DMS 273 (cell line): ENCODE results near the gene COL5A1.
"Not testable (repeated sequence)": the region's sequence is repeated elsewhere in the genome, so short reads cannot be mapped to it uniquely, and the experiment has no call there.

Experiments
- DNase-seq: peaks from one replicate; lab custom pipeline; 2025; ENCODE audit not compliant: unreplicated experiment; lab: John Stamatoyannopoulos, UW

The COL5A1 gene

DNA sequence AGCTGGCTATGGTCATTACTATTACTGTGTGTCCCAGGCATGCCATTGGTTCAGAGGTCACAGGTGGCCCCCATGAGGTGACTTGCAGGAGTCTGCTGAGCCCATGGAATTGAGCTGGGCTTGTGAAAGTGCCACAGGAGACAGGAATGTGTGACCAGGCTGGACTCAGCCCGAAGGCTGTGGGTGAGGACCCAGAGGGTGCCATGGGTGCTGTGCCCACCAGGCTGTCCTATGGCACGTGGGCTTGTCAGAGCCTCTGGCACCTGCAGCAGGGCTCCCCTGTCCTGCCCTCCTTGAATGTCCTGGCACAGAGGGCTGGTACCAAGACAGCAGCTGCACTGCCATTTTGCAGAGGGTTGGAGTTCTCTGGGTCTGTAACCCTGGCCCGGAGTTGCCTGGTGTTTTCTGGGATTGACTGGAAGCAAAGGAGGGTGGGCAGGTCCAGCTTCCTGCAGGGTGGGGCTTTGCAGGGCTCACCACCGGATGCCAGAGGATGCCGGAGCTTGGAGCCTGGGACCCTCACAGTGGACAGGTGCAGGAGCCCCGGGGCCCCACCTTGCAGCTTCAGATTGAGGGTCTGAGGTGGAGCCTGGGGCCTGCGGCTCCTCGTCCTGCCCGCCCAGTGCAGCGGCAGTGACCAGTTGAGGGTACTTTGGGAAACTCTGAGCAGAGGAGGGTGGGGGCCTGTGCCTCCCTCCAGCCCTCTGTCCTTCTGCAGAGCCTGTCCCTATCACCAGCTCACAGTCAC, 14.2 kb downstream of the COL5A1 start:
- DNase-seq: no peak

DNA sequence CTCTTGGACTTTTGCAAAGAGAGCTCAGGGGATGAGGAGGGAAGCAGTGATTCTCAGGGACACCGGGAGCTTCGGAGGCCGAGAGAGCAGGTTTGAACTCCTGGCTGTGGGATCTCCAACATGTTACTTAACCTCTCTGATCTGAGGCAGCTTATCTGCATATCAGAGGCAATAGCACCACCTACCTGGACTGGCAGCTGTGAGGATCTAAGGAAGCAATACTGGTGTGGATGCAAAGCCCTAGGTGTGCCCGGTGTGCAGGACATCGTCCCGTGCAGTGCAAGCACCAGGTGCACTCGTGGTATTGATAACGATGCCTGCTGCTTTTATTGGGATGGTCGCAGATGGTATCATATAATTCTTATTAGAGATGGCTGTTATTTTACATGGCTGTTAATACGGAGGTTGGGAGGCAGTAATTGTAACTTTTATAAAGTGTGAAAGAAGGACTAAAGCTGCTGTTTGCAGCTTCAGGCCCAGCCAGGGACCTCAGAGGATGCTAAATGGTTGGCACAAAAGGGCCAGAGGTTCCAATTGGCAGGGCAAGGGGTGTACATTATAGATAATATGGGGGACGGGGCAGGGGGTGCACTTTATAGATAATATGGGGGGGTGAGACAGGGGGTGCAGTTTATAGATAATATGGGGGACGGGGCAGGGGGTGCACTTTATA, 14.9 kb downstream of the COL5A1 start:
- peak; percentile 46 for DNase-seq

DNA sequence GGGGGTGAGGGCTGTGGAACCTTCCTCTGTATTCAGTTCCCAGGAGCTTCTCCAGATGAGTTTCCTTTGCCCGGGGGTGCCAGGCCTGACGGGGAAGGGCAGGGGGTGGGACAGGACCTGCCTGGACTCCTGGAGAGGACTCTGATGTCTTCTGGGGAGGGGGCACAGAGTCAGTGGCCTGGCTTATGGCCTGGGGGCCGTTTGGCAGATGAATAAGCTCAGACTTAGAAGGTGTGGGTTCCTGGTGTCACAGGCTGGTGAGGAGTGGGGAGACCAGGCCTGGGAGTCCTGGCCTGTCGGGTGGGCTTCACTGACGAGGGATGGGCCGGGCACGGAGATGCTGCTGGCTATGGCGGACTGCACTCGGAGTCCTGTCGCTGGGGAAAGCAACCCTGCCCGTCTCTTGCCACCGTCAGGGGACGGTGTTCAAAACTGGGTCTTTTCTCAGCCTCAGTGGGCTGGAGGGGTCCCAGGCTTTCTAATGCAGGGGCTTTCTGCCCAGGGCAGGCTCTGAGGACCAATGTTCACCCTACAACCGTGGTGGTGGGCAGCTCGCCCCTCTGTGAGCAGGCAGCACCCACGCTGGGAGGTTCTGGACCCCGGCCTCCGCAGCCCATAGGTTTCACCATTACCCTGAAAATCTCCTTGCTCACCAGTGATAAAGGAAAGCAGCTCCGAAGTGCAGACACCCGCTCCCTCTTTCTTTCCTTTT, 16.2 kb downstream of the COL5A1 start:
- no peak for DNase-seq

DNA sequence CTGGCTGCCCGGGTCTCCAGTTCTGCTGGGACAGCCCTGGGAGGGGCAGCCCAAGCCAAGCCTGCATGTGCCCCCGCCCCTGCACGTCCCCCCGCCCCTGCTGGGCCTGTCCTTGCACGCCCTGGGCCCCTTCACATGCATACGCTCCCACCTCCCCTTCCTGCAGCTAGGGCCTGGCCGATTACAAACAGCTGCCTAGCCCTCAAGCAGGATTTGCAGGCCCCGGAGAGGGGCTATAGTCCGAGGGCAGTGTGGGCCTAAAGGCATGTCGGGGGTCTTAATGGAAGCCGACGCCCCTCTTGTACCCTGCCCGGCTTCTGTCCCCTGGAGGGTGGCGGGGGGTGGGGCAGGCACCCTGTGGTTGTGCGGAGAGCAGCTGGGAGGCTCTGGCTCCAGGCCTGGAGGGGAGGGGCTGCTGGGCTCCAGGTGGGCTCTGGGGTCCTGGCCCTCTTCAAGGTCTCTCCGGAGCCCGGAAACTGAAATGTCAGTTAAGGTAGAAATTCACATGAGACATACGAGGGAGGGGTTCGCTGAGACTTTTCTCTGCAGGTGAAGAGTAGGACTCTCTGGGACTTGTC, 16.9 kb downstream of the COL5A1 start:
- no peak for DNase-seq

DNA sequence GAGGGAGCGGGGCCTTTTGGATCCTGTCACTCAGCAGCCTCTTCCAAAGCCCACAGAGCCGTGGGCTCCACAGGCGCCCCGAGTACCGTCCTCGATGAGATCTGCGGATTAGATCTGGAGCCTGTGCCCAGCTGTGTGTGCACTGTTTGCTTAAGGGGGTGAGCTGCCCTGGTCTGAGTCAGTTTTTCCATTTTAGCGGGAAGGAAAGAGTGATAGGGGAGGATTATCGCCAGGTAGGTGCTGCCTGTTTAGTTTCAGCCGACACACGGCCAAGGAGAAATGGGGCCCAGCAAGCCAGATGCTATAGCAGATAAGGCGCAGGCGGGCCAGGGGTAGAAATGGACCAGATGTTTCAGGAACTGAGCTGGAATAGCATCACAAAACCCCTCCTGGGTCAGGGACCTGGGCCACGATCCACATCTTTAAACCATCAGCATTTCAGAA, 18.1 kb downstream of the COL5A1 start:
- DNase-seq: no peak

DNA sequence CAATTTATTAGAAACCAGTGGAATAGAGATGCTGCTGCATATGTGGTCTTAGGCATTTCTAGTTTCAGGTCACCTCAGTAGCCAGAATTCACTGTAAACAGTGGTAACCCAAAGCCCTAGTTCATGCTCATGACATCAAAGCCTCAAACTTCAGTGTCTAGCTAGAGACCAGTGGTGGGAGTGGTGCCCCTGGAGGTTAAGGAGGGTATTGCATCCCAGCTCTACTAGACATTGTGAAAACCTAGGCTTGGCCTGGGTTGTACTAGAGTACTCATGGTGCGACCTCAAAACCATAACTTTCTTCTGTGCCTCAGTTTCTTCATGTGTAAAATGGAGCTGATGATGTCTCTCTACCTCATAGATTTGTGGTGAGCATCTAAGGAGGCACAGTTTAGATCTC, 18.8 kb downstream of the COL5A1 start:
- DNase-seq: peak; percentile 59

DNA sequence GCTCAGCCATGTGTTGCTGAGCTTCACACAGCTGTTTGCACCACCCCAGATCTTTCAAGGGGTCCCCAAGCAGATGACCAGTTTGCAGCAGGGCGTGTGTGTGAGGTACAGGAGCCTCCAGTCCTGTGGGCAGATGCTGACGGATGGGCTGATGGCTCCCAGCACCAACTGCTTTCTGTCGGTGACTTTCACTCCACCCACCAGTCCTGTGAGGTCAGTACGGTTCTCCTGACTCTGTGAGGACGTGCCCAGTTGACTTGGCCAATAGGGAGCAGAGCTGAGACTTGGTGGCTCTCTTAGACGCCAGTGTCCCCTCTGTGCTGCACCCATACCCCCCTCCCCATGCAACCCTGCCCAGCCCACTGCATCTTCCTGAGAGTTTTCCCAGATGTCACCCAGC, 19.7 kb downstream of the COL5A1 start:
- DNase-seq: no peak

DNA sequence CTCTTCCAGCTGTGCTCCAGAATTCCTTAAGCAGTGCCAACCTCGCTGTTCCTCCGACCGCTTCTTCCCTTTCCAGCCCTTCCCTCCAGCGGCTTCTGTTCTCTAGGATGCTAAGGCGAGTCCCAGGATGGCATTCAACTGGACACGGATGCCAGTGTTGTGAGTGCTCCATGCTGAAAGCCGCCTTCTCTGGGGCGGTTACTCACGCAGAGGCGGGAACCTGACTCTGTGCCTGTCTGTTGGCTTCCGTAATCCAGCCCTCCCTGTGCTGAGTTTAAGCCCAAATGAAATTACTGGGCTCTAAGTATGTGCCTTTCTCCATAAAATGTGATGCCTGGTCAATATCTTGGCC, 20.2 kb downstream of the COL5A1 start:
- no peak for DNase-seq

DNA sequence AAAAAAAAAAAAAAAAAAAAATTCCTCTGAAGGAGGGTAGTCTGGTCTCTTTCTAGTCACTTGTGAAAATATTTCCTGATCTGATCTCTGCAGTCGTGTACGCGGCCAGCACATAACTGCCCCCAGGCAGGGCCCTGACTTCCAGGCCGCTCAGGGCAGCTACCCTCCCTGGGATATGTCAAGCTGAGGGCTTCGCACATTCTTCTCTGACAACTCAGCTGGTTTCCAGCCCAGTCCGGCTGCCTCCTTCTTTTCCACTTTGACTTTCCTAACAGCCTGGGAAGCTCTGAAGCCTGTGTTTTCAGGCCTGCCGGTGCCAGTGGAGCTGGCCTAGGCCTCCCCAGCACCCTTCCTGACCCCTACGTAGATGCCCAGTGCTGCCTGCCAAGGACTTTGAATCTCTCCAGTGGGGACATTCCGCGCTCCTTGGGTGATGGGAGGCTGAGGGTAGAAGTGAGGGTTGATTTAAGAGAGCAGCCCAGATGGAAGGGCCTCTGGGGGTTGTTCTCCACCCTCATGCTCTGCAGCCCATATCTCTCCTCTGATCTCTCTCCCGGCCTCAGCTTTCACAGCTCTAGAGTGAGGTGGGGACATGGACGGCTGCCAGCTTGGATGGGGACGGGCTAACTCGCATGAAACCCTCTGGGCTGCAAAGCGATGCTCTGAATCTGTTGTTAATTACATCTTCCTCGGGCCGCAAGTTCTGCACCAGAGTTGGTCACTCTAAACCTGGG, 20.7 kb downstream of the COL5A1 start:
- DNase-seq: peak; percentile 56

DNA sequence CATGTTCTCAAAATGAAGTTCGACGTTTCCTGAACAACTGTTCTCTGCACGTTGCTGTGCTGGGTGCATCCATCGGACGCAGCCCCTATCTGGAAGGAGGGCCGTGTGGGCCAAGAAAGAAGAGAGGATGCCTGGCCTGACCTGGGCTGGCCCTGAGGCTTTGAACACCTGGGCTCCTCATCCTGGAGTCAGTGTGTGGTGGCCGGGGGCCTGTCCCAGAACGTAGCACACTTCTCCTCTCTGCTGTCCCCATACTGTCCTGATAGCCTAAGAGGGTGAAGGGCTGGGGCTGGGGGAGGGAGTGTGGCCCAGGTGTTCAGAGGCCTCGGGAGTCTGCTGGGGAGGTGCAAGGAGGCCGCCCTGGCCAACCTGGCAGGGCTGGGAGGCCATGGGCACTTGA, 21.5 kb downstream of the COL5A1 start:
- no peak for DNase-seq

DNA sequence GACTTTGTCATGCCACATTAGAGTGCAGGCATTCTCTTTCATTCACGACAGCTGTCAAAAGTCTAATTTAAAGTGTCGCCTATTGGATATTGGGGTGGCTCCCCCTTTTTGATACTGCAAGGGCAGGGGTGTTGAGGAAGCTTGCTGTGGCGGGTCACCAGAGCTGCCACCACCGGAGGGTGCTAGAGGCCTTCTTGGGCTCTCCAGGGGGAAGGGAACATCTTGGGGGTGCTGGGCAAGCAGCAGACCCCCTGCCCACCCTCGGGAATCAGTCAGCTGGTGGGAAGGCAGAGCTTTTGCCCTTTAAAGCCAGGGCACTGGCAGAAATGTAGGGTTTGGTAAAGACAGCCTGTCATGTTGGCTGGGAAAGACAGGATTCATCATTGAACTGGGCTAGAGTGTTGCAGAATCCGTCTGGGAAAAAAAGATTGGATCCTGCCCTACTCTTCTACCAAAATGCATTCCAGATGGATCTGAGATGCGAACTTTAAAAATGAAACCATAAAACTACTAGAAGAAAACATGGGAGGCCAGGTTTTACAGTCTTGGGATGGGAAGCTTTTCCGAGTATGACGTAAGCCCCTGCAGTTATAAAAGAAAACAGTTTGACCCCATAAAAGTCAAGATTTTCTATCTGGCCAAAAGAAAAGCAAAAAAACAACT, 22.3 kb downstream of the COL5A1 start:
- no peak for DNase-seq

DNA sequence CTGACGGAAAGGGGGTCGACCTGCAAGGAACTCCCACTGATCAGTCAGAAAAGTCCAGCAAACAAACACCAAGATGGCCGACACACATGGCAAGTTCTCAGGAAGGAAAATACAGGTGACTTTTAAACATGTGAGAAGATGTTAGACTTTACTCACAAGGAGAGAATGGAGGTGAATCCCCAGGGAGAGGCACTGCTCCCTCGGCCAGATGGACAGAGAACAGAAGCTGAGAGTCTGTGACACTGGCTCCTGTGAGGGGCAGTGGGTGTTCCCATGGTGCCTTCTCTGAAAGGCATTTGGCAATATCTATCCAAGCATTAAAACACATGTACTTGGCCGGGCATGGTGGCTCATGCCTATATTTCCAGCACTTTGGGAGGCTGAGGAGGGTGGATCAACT, 22.8 kb downstream of the COL5A1 start:
- no peak for DNase-seq

DNA sequence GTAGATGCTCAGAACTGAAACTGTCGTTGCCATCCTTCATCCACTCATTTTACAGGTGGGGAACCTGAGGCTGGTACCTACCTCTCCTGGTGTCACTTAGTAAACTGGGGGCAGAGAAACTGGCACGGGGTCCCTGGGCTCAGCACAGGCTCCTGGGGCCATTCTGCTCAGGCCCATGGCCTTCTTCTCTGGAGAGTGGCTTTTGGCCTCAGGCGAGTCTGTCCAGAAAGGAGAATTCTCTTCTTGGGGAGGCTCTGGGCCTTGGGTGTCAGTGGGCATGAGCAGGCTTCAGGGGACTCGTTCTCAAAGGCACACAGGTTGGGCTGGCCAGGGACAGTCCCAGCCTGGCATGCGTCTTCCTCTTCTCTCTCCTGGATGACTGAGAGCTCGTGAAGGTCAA, 24.6 kb downstream of the COL5A1 start:
- no peak for DNase-seq

DNA sequence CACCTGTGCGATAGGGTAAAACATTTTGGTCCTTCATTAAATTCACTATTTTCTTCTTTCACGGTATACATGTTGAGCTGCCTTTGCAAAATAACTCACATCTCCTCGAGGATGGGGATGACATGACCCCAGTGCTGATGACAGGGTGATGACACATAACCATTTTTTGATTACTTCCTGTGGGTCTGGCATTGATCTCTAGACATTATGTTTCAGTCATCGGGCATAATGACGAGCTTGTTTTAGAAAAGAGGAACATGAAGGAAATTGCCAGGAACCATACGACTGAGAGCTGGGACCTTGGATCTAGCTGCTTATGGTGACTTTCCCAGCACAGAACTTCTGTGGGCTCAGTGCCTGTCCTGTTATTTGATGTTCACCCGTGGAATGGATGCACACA, 25.2 kb downstream of the COL5A1 start:
- DNase-seq: no peak

DNA sequence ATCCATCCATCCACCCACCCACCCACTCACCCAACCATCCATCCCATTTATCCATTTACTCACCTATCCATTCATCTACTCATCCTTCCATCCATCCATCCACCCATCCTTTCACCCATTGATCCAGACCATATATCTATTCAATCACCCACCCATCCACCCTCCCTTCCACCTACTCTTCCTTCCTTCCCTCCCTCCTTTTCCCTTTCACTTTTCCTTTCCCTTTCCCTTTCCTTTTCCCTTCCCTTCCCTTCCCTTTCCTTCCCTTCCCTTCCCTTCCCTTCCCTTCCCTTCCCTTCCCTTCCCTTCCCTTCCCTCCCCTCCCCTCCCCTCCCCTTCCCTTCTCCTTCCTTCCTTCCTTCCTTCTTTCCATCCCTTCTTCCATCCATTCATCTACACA, 27.4 kb downstream of the COL5A1 start:
- not testable (repeated sequence) for DNase-seq

DNA sequence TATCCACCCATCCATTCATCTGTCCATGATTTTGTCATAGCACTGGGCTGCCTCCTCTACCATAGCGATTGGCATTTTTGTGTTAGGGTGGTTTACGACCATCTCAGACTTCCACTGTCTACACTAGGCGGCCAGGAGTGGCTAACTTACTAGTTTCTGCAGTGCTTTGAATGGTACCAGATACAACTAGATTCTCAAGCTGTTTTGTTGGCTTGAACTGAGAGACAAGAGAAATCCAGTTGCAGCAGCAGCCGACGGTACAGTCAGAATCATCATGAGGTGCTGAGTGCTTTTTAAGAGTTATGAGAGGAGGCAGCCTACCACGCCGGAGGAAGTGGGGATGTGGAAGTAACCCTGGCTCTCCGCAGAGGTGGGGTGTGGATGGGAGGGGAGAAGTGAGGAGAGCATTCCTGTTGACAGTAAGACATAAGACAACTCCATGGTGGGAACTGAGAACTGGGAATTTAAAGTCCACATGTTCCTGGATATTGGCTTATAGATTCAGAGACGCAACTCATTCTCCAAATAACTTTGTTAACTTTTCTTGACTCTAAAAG, 27.9 kb downstream of the COL5A1 start:
- no peak for DNase-seq

DNA sequence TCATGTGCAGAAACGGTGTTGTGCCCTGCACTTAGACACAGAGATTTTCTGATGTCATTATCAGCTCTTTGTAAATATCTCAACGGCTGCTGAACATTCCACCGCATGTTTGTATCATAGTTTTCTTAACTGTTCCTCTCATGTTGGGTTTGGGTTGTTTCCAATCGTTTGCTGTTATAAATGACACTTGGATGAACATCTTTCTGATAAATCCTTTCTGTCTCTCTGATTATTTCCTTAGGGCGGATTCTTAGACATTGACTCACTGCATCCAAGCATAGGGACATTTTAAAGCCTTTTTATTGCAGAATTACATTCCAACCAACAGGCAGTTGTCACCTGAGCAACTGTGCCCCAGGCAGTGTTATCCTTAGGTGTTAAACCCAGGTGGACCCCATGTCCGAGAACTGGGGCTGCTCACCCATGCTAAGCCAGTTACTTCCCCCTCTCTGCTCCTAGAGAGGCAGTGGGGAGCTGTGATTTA, 28.5 kb downstream of the COL5A1 start:
- no peak for DNase-seq

DNA sequence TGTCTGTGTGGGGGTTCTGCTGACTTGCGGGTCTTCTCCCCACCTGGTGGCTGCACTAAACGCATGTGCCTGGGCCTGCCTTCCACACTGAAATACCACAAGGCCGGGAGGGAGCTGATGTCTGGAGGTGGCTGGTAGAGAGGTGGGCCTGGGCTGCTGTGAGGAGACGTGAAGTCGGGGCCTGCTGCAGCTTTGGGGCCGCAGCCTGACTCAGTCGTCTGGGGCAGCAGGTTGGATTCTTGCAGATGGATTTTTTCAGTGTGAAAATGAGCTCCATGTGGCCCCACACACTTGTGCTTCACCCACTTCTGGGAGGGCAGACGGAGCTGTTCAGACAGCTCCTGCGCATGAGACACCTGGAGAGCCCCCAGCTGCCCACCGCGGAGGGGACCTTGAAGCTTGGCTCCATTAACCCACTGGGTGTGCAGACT, 29.3 kb downstream of the COL5A1 start:
- no peak for DNase-seq

DNA sequence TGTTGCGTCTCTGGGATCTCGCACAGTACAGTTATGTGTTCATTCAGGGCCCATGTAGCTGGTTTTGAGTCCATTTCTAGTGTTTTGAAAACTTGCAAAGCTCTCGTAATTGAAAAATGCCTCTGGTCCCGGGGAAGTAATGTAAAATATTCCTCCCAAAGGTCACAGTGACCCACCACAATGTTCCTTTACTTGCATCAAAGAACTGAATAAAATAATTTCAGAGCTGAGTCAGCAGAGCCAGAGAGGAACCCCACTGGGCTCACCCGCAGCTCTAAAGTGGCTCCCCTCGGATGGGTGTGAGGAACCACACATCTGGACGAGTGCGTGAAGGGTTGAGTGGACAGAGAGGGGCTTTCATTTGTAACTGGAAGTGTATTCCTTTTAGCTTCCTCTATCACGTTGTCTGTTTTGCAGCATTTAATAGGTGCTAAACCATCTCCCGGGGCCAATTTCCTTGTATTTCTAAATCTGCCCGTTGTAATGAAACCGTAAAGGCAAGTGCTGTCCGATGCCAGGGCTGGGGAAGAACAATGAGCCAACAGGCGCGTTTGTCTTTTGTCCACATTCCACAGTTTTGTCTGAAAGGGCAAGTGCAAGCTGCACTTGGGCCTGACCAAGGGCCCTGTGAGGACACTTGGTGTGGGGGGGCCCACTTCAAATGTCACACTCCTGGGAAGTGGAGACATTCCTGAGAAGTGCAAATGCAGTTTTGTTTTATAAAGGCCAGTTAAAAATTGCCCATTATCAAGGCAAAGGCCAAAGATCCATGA, 29.9 kb downstream of the COL5A1 start:
- no peak for DNase-seq
